ENCODE results near the gene TAOK1.
A peak's percentile ranks its signal among the peaks of the same experiment; 100 is the strongest.

TAOK1 gene

DNA sequence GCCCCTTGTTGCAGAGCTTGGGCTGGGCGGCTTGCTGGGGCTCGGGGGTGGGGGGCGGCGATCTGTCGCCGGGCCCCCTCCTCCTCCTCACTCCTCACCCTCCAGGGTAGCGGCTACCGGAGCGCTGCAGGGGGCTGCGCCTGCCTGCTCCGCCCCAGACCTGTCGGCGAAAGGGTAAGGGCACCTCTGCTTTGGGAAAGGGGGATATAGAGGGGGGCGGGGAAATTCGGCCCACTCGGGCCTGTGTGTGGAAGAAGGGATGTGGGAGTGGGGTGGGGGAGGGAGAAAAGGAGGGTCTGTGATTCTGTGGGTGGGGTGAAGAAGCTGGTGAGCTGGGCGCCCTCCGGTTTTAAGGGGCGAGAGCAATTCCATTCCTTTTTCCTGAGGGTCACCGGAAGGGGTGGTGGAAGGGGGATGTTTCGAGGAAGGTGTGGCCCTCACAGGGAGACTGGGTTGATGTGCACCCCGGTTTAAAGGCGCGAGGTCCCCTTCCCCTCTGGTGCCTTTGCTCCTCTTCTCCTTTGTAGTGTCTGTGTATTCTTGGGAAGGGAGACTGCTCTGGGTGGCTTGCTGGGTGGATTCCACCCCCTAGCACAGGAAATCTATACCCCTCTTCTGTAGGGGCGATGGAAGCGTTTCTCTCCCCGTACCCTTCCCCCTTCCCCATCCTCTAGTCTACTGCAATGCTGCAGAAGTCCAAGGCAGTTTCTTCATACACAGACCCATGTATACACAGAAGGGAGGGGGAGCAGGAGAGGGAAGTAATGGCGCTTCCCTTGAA lies 878 bp downstream of the TAOK1 start:
- DNase-seq (ENCODE audit: low read depth), result no peak
- H3K4me3 ChIP-seq (ENCODE audit: low read length), result peak overlapping the region; percentile 97
- TF ChIP-seq, protein P1, sequence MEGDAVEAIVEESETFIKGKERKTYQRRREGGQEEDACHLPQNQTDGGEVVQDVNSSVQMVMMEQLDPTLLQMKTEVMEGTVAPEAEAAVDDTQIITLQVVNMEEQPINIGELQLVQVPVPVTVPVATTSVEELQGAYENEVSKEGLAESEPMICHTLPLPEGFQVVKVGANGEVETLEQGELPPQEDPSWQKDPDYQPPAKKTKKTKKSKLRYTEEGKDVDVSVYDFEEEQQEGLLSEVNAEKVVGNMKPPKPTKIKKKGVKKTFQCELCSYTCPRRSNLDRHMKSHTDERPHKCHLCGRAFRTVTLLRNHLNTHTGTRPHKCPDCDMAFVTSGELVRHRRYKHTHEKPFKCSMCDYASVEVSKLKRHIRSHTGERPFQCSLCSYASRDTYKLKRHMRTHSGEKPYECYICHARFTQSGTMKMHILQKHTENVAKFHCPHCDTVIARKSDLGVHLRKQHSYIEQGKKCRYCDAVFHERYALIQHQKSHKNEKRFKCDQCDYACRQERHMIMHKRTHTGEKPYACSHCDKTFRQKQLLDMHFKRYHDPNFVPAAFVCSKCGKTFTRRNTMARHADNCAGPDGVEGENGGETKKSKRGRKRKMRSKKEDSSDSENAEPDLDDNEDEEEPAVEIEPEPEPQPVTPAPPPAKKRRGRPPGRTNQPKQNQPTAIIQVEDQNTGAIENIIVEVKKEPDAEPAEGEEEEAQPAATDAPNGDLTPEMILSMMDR (conservative IDR thresholded peaks at IDR 0.05; ENCODE audit: low read depth, low read length), result no peak

DNA sequence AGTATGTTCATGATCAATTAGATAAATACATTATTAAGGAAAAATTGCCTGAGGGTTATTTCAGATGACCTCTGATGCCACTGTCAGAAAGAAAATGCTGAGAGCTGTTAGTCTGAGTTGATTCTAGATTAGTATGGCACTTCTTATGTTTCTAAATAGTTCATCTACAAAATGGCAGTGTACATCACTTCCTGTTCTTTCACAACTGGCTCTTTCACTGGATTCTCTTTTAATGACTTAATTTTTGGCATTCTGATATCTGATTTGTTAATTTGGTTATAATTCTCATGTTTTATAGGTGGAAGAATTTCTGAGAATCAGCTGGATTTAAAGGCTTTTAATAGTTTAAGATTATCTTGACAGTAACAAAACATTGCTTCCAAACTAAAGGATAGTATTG lies 3.3 kb downstream of the TAOK1 start:
- DNase-seq (ENCODE audit: low read depth), result no peak
- H3K4me3 ChIP-seq (ENCODE audit: low read length), result no peak overlapping the region
- TF ChIP-seq, protein P1 (conservative IDR thresholded peaks at IDR 0.05; ENCODE audit: low read depth, low read length), result no peak

DNA sequence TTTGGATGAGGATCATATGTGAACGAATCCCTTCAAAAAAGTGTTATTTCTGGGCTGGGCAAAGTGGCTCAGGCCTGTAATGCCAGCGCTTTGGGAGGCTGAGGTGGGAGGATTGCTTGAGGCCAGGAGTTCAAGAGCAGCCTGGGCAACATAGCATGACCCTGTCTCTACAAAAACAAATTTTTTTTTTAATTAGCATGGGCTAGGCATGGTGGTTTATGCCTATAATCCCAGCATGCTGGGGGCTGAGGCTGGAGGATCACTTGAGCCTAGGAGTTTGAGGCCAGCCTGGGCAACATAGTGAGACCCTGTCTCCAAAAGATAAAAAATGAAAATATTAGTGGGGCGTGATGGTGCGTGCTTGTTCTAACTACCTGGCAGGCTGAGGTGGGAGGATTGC lies 4.6 kb downstream of the TAOK1 start:
- DNase-seq (ENCODE audit: low read depth), result no peak
- TF ChIP-seq, protein P1 (conservative IDR thresholded peaks at IDR 0.05; ENCODE audit: low read depth, low read length), result no peak
- H3K4me3 ChIP-seq (ENCODE audit: low read length), result no peak overlapping the region

DNA sequence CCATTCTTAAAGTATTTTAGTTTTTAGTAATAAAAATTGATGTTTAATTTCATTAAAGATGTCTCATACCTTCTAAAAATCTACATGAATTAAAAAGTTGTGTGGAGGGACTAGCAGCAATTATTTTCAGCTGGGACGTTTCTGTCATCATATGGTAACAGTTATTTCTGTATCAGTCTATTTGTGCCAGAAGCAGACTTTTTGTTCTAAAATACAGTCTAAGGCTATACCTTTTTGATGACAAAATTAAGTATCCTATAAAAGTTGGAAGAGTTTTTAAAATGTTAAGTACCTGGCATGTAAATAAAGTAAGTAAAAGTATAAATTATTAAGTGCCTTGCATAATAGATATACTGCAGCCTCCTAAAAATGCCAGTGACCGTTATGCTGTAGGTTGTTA lies 5.9 kb downstream of the TAOK1 start:
- TF ChIP-seq, protein P1 (conservative IDR thresholded peaks at IDR 0.05; ENCODE audit: low read depth, low read length), result no peak
- no peak overlapping the region for H3K4me3 ChIP-seq (ENCODE audit: low read length)

DNA sequence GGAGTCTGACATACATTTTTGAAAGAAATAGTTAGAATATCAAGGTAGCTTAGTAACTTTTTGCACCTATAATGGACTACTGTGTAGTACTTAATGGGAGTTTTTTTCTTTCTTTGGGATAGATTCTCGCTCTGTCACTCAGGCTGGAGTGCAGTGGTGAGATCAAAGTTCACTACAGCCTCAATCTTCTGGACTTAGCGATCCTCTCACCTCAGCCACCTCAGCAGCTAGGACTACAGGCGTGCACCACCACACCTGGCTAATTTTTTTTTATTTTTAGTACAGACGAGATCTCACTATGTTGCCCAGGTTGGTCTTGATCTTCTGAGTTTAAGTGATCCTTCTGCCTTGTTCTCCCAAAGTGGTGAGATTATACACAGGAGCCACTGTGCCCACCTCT lies 9.5 kb downstream of the TAOK1 start:
- TF ChIP-seq, protein P1 (conservative IDR thresholded peaks at IDR 0.05; ENCODE audit: low read depth, low read length), result no peak
- no peak overlapping the region for H3K4me3 ChIP-seq (ENCODE audit: low read length)
- DNase-seq (ENCODE audit: low read depth), result no peak

More for the DNA sequence above, 5.9 kb downstream of the TAOK1 start:
- no peak for DNase-seq (ENCODE audit: low read depth)

DNA sequence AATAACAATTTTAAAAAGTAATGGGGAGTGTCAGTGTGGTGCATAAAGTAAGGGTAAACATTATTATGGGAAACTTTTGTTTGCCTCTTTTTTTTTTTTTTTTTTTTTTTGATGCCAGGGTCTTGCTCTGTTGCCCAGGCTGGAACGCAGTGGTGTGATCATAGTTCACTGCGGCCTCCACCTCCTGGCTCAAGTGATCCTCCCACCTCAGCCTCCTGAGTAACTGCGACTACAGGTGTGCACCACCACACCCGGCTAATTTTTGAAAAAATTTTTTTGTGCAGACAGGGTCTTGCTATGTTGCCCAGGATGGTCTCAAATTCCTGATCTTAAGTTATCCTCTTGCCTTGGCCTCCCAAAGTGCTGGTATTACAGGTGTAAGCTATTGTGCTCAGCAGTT lies 10.7 kb downstream of the TAOK1 start:
- H3K4me3 ChIP-seq (ENCODE audit: low read length), result no peak overlapping the region
- TF ChIP-seq, protein P1 (conservative IDR thresholded peaks at IDR 0.05; ENCODE audit: low read depth, low read length), result no peak
- DNase-seq (ENCODE audit: low read depth), result no peak

DNA sequence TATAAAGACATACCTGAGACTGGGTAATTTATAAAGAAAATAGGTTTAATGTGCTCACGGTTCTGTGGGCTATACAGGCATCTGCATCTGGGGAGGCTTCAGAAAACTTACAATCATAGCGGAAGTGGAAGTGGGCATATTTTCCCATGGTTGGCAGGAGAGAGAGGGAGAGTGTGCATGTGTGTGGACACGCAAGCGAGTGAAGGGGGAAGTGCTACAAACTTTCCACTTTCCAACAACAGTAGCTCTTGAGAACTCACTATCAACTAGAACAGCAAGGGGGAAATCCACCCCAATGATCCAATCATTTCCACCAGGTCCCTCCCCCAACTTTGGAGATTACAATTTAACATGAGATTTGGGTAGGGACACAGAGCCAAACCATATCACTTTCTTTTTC lies 11.1 kb downstream of the TAOK1 start:
- no peak for DNase-seq (ENCODE audit: low read depth)
- no peak overlapping the region for H3K4me3 ChIP-seq (ENCODE audit: low read length)
- TF ChIP-seq, protein P1 (conservative IDR thresholded peaks at IDR 0.05; ENCODE audit: low read depth, low read length), result no peak
